PC-3 (cell line): Measurements from ENCODE around the gene EIPR1.

Experiments
- CTCF ChIP-seq: fragments of 300-600 bp; sonication (generic); conservative IDR thresholded peaks from 2 replicates; pipeline ENCODE4 v1.5.1; 2017; ENCODE audit warnings: antibody characterized with exemption, low read depth, mild to moderate bottlenecking, low read length
- EZH2 ChIP-seq: fragments of 300-600 bp; sonication (generic); IDR thresholded peaks from one replicate; pipeline ENCODE4 v1.6.1; 2017; ENCODE audit warnings: antibody characterized with exemption, mild to moderate bottlenecking, low read length; ENCODE audit not compliant: unreplicated experiment
- EZH2phosphoT487 ChIP-seq: fragments of 300-600 bp; sonication (generic); IDR thresholded peaks from 2 replicates; pipeline ENCODE4 v1.6.1; 2018; ENCODE audit warnings: mild to moderate bottlenecking, antibody characterized with exemption, low read length, borderline replicate concordance

- TF ChIP-seq CTCF (no peak), EZH2 (no peak), EZH2phosphoT487 (no peak)
Observed at GRCh38 chr2:3177891-3178577, 199.6 kb downstream of the EIPR1 start.
